Measurements from ENCODE around the gene UBA3.

GRCh38 chr3:69094467-69095205 is 14.5 kb upstream of the UBA3 start:
- TF ChIP-seq CTCF (IDR thresholded peaks at IDR 0.05) (no peak), POLR2A (IDR thresholded peaks at IDR 0.05) (no peak)
